ENCODE data around the gene UBE2E1. TPM values are rescaled to one million over a fixed set of nuclear protein-coding genes. Genes with fewer than 3 reads are reported as not detected.

The UBE2E1 gene
- total and polyA plus RNA-seq, 2 of the 4 experiments (the other 2 are of a cell fraction): 54.1 to 91.6 TPM

- POLR2A ChIA-PET (ENCODE audit: unreplicated experiment): no interaction called here
- intact Hi-C loops (cut with micrococcal nuclease): no loop called here
- no peak for TF ChIP-seq SMC3 (IDR thresholded peaks at IDR 0.05; ENCODE audit: low read depth, low read length)
- no peak for TF ChIP-seq RCOR1 (IDR thresholded peaks at IDR 0.05; ENCODE audit: insufficient replicate concordance, low read length)
- TF ChIP-seq CEBPB (IDR thresholded peaks at IDR 0.05; ENCODE audit: low read depth, low read length): no peak
- no peak for TF ChIP-seq MXI1 (IDR thresholded peaks at IDR 0.05; ENCODE audit: borderline replicate concordance, low read depth, low read length)
- TF ChIP-seq USF2 (IDR thresholded peaks at IDR 0.05; ENCODE audit: low read depth, low read length): no peak
- TF ChIP-seq RFX5 (IDR thresholded peaks at IDR 0.05; ENCODE audit: low read depth, low read length): no peak
- TF ChIP-seq MAZ (IDR thresholded peaks at IDR 0.05; ENCODE audit: borderline replicate concordance, low read depth, low read length): no peak
- no peak for TF ChIP-seq BHLHE40 (IDR thresholded peaks at IDR 0.05; ENCODE audit: low read depth, low read length)
- TF ChIP-seq CHD1 (IDR thresholded peaks at IDR 0.05; ENCODE audit: low read depth, low read length): no peak
- TF ChIP-seq, protein P1, sequence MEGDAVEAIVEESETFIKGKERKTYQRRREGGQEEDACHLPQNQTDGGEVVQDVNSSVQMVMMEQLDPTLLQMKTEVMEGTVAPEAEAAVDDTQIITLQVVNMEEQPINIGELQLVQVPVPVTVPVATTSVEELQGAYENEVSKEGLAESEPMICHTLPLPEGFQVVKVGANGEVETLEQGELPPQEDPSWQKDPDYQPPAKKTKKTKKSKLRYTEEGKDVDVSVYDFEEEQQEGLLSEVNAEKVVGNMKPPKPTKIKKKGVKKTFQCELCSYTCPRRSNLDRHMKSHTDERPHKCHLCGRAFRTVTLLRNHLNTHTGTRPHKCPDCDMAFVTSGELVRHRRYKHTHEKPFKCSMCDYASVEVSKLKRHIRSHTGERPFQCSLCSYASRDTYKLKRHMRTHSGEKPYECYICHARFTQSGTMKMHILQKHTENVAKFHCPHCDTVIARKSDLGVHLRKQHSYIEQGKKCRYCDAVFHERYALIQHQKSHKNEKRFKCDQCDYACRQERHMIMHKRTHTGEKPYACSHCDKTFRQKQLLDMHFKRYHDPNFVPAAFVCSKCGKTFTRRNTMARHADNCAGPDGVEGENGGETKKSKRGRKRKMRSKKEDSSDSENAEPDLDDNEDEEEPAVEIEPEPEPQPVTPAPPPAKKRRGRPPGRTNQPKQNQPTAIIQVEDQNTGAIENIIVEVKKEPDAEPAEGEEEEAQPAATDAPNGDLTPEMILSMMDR (conservative IDR thresholded peaks at IDR 0.05; ENCODE audit: low read depth, low read length): no peak
- no peak for TF ChIP-seq POLR2A (IDR thresholded peaks at IDR 0.05; ENCODE audit: low read depth, low read length)
- no peak for TF ChIP-seq FOS (IDR thresholded peaks at IDR 0.05; ENCODE audit: low read depth, low read length)
- TF ChIP-seq, protein P2, sequence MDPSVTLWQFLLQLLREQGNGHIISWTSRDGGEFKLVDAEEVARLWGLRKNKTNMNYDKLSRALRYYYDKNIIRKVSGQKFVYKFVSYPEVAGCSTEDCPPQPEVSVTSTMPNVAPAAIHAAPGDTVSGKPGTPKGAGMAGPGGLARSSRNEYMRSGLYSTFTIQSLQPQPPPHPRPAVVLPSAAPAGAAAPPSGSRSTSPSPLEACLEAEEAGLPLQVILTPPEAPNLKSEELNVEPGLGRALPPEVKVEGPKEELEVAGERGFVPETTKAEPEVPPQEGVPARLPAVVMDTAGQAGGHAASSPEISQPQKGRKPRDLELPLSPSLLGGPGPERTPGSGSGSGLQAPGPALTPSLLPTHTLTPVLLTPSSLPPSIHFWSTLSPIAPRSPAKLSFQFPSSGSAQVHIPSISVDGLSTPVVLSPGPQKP (IDR thresholded peaks at IDR 0.05; ENCODE audit: borderline replicate concordance, low read depth, low read length): no peak
- TF ChIP-seq MAFK (IDR thresholded peaks at IDR 0.05; ENCODE audit: low read depth, low read length): no peak
- no peak for TF ChIP-seq NFE2L2 (IDR thresholded peaks at IDR 0.05; ENCODE audit: low read depth, low read length)
- no peak for TF ChIP-seq RAD21 (IDR thresholded peaks at IDR 0.05; ENCODE audit: low read length)
Observed at GRCh38 chr3:23931597-23931996, 125.8 kb downstream of the UBE2E1 start.

More at GRCh38 chr3:23931597-23931996, 125.8 kb downstream of the UBE2E1 start:
- no peak overlapping the region for H2AFZ ChIP-seq (replicated peaks; ENCODE audit: low read length, poor library complexity)
- H4K5ac ChIP-seq (ENCODE audit: low read depth, low read length): no peak overlapping the region
- no peak for ATAC-seq (ENCODE audit: low read depth)
- no peak overlapping the region for H3K56ac ChIP-seq (ENCODE audit: extremely low read depth, insufficient read depth, low read length)
- H3K4me3 ChIP-seq (ENCODE audit: insufficient read depth, low read depth, low read length): no peak overlapping the region
- H3K4ac ChIP-seq (ENCODE audit: low read depth, low read length): no peak overlapping the region
- no peak overlapping the region for H3K4me2 ChIP-seq (ENCODE audit: low read depth, low read length)
- H3K9me1 ChIP-seq (ENCODE audit: insufficient read depth, low read length): 0 out of 2 replicates have a peak, but pooled peaks cover 4% of the 10 kb centered on the region
- no peak overlapping the region for H2AK5ac ChIP-seq (ENCODE audit: low read depth, low read length)
- no peak overlapping the region for H4K91ac ChIP-seq (ENCODE audit: insufficient read depth, low read depth, low read length)
- no peak overlapping the region for H3K18ac ChIP-seq (ENCODE audit: low read depth, low read length)
- BruUV-seq (replicated peaks): no TSS peak
- H3K23ac ChIP-seq (ENCODE audit: low read depth, low read length): no peak overlapping the region
- peaks cover 4% of the 10 kb centered on the region; the same call in 1 of the 2 replicates for H3K27me3 ChIP-seq (ENCODE audit: control insufficient read depth, insufficient read depth, low read length)
- no peak overlapping the region for H3K27ac ChIP-seq (ENCODE audit: insufficient read depth, low read length)
- WGBS, 2 experiments (ENCODE audit: extremely low coverage in 2 of 2, insufficient read length in 1 of 2): no CpG with 5 or more reads among the region's 3 CpGs
- dilution Hi-C loops (cut with HindIII; ENCODE audit: low sequenced_read_pairs, unreplicated experiment): no loop called here
- H3K9ac ChIP-seq (ENCODE audit: low read depth, low read length): no peak overlapping the region
- no peak overlapping the region for H2BK5ac ChIP-seq (ENCODE audit: low read depth, low read length, poor library complexity, severe bottlenecking)
- H3K4me1 ChIP-seq (ENCODE audit: control insufficient read depth, insufficient read depth, low read length): no peaks in the 10 kb centered on the region
- no peak overlapping the region for H4K8ac ChIP-seq (ENCODE audit: low read depth in 2 of 2, low read length in 2 of 2)
- no peaks in the 10 kb centered on the region for H3K36me3 ChIP-seq (ENCODE audit: control insufficient read depth, insufficient read depth, low read length)
- in situ Hi-C loops (cut with MboI; ENCODE audit: low sequenced_read_pairs): no loop called here
- H2BK120ac ChIP-seq (ENCODE audit: low read depth, low read length): no peak overlapping the region
- H2BK20ac ChIP-seq (ENCODE audit: low read depth, low read length): no peak overlapping the region
- DNase-seq: no peak
- no peaks in the 10 kb centered on the region for H3K9me3 ChIP-seq (ENCODE audit: control insufficient read depth, insufficient read depth, low read length)
- no peaks in the 10 kb centered on the region for H3K79me1 ChIP-seq (ENCODE audit: low read depth in 1 of 2, low read length in 2 of 2)
- H3K14ac ChIP-seq (replicated peaks; ENCODE audit: low read depth, low read length): no peak overlapping the region
- CTCF ChIA-PET: no interaction called here
- H4K20me1 ChIP-seq (ENCODE audit: insufficient read depth, low read length): no peaks in the 10 kb centered on the region
- no peak overlapping the region for H2AK9ac ChIP-seq (replicated peaks; ENCODE audit: low read depth, low read length, poor library complexity)
- H2BK15ac ChIP-seq (ENCODE audit: low read depth, low read length): no peak overlapping the region
